ENCODE measurements around the gene GABBR2.

The GABBR2 gene

DNA sequence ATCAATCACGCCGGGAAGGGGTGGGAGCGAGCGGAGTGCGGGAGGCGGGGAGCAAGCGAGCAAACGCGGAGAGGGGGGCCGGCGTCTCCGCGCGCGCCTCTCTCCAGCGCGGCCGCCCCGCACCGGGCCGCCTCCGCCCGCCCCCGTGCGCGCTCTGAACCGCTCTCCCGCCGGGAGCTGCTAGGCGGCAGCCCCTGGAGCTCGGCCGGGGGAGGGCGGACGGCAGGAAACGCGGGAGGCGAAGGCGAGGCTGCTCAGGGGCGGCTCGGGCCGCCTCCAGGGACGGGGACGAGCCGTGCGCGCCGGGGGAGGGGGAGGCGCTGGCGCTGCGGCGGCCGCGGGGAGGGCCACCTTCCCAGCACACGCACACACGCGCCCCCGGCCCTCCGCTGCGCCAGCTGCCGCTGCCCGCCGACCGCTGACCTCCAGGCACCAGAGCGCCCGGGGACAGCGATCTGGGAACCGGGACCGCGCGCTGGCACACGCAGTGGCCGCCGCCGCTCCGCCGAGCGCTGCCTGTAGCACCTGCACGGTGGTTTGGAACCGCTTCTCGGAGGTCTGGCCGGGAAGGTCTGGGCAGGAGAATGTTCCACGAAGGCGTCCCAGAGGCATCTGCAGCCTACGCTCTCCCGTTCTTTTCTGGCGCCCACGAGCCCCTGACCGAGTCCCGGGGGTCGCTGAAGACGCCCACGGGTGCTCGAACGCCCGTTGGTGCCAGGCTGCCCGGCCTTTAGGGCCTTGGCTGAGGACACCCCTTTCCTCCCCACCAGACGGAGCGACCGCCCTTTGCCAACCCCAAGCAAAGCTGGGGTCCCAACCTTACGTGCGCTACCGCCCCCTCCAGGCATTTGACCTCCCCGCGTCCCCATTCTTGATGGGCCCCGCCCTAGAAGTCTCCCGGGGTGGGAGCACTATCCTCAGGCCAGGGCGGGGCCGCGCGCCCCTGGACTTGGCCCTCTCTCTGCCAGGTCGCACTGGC, at the start of gene GABBR2:
Gene GABBR2 (minus strand): TSS at position 3 of the 979 bp plus-strand sequence. CDS start 198 bp downstream, outside the sequence.
- no peak for DNase-seq (ENCODE audit: low spot score)

DNA sequence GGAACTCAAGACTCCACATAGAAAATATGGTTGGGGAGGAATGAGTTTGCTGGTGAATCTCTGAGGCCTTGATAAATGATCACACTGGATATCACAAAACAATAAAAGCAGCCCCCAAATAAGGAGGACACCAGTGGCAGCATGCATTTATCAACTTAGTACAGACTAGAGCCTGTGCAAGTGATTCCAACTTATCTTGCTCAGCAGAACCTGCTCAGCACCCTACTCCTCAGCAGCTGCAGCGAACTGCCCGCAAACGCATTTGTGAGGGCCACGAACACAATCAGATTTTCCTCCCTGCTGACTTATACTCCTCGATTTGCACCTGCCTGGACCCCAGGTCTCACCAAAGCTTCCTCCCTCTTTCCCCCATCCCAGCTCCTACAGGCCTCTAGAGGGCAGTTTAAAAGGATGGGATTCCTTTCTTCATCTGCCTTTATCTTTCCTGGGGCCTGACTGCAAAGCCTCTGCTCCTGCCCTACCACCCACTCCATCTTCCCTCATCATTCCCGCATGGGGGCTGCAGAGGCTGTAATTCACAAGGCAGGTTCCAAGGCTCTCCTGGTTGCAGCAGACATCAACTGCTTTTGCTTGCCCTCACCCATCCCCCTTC, 46.4 kb upstream of the GABBR2 start:
- DNase-seq (ENCODE audit: low spot score) = no peak

DNA sequence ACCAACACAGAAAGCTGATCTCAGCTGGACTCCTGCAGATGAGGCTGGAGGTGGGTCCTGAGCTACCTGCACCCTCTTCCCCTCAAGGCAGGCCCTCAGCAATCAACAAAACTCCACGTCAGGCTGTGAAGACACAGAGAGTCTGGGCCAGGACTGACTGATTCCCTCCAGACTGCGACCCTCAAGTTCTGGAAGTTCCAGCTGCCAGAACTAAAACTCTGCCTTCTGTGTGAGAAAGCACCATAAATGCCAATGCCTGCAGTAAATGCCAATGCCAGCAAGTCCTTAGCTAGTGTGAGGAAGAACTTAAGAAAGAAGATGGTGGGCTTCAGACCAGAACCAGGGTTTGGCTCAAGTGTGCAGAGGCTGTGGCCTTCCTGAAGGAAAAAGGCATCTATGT, 42.5 kb upstream of the GABBR2 start:
- no peak for DNase-seq (ENCODE audit: low spot score)

DNA sequence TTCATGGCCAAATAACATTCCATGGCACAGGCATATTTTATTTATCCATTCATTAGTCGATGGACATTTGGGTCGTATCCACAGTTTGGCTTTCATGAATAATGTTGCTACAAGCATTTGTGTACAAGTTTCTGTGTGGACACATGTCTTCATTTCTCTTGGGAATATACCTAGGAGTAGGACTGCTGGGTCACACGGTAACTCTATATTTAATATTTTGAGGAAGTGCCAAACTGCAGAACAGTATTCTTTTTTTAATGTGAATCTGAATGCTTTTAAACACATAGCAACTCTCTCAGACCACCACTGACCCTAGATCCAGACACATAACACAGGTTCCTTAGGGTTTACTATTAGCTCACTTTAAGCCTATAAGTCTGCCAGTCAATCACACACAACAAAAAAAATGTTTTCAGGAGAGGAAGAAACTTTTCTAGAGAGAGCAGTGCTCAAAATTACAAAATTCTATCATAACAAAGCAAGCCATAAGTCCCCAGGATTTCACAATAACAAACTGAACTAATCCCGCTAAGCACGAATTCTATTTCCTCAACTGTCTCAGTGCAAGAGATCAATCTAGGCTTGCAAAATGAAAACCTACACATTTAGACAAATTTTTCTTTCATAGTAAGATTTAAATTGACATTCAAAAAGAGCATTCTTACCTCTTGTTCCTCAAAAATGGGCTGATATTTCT, 41.8 kb upstream of the GABBR2 start:
- DNase-seq (ENCODE audit: low spot score) = no peak

DNA sequence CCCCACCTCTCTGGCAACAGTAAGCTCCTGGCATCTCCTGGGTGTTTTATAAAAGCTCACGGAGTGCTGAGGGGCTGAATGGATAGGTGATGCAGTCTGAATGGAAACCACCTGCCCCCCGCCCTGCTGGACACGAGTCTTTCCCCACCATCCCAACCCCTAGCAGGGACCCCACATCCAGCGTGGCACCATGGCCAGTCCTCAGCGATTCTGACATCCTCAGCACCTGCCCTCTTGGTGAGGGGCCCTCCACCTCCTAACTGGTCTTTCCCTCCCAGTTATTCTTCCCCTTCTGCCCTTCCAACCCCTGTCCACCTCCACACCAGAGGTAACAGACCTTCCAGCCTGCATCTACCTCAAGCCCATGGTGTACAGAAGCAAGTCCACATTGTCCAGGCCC, 38.7 kb upstream of the GABBR2 start:
- no peak for DNase-seq (ENCODE audit: low spot score)

DNA sequence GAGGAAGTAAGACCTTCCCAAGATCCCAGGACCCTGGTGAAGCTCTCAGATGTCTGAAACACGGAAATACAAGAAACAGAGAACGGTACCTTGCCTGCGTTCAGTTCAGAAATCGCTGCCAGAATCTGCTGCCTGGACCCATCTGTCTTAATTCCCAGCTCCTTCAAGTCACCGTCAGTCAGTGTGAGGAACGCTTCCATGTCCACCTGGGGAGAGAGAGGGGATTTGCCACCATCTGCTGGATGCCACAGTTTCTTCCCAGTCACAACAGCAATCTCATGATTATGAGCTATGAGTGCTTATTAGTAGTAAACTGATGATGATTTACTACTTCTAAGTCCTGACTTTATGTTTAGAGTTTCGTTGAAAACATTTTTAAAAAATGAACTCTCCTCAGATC, 36.7 kb upstream of the GABBR2 start:
- no peak for DNase-seq (ENCODE audit: low spot score)

DNA sequence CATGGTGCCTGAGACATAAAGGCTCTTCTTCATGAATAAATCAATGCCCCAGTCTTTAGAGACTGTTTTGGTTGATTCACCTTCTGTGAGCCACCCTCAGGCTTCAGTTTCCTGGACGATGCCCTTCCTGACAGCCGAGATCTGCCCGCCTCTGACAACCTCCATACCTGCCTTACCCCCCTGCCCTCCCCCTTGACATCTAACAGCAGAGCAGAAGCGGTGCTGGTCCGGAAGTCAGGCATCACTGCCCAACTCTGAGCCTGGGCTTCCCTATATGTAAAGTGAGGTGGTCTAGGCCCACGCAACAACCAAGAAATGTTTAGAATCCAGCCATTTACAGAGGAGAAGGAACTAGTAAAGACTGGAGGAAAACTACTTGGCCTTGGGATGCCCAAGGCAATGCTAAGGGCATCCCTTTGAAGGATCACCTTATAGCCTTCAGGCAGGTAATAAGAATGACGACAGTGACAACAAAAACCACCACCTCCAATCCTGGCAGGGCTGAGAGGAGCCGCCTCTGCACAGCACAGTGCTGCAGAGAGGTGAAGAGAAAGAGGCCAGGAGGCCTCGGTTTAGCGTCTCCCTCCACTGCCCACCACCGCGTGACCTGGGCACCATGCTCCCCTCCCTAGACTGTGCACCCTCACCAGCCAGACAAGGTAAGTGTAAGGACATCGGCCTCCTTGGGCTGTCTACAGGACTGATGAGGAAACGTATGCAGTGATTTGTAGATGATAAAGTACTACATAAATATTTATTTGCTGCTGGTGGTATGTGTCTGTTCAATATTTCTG, 35.3 kb upstream of the GABBR2 start:
- DNase-seq (ENCODE audit: low spot score) = no peak

DNA sequence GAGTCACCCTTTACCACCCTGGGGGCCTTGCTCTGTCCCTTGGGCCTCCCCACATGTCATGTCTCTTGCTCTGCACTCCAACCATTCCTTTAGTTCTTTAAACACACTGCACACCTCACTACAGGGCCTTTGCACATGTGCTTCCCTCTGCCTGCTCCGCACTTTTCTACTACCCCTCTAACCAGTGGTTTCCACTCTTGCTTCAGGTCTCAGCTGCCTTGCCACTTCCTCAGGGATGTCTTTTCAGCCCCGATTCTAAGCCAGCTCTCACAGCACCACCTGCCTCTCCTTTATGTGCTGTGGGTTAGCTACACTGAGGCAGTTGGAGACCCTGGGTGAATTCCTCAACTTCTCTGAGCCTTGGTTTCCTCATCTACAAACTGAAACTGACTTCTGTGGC, 34.6 kb upstream of the GABBR2 start:
- no peak for DNase-seq (ENCODE audit: low spot score)

DNA sequence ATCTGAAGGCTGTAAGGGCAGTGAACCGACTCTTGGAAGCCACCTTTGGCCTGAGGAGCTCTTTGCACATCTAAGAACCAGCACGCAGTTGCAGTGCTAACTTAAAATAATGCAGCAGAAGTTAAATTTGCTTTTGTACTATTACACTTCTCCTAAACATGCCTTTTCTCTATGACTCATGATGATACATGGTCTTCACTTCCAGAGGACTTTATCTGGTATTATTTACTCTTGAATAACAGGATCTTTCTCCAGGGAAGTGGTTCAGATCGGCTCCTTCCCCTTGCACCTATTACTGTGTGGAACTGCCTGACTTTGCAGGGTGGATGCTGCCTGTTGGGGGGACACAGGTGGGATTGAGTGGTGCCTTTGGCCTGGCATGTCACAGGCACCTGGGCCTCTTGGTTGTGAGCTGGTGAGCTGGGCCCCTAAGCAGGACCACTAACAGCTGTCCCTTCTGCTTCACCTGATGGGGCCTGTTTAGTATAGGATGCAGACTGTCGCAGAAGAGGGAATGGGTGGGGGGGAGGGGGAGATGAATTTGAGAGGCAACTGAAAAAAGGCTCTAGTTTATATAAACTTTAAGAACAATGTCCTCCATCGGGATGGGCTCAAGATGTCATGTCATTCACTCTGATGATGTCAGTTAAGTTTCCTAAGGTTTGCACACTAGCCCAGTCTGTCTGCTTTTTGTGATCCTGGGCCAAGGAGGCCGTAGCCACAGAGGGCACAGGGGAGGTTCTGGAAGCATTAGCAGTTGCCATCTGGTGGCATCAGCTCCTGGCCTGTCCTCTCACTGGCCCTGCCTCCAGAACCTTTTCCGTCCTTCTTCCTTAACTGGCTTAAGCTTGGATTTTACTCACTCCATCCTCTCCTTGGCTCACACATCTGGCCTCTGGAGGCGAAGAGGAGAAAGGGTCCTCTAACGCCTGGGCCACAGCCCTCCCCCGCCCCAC, 33.9 kb upstream of the GABBR2 start:
- DNase-seq (ENCODE audit: low spot score) = no peak

DNA sequence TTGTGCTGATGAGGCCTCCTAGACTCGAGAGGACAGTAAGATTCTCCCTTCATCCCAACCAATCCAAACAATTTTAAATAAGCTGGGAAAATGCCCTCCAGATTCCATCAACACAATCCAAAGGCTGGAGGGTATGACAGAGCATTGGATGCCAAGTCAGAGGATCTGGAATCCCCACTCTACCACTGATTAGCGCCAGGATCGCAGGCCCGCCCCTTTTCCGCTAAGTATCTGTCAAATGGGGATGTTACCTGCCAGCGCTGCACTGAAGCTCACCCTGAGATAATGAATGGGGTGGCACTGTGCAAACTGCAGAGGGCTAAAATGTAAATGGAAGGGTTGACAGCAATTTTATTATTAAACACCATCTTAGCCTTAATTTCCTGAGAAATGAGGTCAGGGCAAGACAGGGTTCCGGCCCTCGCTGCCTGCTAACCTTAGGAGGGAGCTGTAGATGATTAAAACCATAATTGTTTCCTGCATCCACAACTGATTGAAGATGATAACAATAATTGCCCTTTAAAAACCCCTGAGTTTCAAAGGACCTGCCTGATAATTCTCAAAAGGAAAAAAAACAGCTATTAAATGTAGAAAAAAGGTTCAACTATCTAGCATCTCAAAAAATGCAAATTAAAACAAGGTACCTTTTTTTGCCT, 31.6 kb upstream of the GABBR2 start:
- no peak for DNase-seq (ENCODE audit: low spot score)

DNA sequence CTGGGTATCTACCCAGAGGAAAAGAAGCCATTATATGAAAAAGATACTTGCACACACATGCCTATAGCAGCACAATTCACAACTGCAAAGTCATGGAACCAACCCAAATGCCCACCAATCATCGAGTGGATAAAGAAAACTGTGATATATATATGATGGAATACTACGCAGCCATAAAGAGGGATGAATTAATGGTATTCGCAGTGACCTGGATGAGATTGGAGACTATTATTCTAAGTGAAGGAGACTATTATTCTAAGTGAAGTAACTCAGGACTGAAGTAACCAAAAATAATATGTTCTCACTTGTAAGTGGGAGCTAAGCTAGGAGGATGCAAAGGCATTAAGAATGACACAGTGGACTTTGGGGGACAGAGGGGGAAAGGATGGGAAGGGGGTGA, 30.0 kb upstream of the GABBR2 start:
- no peak for DNase-seq (ENCODE audit: low spot score)

DNA sequence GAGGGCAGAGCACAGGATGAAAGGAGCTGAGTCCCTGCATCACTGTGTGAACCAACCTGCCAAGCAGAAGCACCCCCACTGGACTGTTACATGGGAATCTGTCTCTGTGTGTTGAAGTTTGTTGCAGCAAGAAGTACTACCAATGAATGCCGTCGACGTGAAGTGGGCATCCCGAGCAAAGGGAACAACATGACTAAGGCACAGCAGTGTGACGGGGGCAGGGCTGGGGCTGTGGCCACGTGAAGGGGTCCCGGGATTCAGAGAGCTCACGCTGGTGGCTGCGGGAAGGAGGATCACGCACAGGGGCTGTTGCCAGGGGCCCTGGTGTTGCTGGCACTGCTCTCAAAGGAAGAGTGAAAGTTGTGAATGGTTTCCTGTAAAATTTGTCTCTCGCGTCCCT, 27.5 kb upstream of the GABBR2 start:
- DNase-seq (ENCODE audit: low spot score) = no peak

DNA sequence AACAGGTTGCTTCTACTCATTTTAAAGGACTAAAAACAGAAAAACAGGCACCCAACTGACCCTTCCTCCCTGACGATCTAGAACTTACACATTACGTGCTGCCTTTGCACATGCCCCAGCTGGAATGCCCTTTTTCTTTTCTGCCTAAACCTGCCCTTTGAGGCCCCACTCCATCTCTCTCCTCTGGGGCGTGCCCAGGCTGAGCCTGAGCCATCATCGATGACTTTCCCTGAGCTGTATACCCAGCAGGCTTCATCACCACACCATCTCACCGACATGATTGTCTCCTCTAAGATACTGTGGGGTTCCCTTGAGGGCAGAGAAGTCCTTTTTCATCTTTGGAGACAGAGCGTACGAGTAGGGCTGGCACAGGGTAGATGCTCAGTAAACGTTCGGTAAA, 24.1 kb upstream of the GABBR2 start:
- DNase-seq (ENCODE audit: low spot score) = no peak

DNA sequence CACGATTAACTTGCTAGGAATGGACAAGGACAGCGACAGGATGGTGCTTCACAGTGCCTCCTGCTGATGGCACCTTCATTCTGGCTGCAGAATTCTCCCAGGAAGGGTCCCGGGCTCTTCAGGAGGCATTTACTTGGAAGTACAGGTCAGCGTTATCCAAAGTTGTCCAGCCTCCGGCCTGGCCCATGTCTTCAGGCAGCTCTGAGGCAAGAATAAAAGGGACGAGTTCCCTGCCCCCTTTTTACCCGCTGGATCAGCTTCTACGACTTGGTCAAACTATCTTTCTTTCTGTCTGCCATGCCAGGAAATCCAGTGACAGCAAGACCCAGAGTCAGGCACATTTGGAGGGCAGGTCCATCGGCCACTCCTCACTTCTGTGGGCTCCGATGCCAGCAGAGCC, 23.4 kb upstream of the GABBR2 start:
- no peak for DNase-seq (ENCODE audit: low spot score)

DNA sequence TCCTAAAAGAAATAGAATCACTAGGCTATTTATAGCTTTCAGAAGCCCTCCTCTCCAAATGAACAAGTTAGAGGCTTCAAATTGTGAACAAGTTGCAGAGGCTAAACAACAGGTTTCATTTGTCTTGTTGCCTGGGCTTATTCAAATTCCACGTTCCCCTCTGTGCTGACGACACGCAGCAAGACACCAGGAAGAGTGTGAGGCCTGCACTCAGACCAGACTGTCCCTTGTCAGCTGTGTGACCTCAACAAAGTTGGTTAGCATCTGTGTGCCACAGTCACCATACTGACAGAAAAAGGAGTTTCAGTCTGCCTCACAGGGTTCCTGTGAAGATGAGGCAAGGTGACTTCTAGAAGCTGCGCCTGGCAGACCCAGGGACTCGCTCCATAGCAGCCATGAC, 22.1 kb upstream of the GABBR2 start:
- DNase-seq (ENCODE audit: low spot score) = no peak

DNA sequence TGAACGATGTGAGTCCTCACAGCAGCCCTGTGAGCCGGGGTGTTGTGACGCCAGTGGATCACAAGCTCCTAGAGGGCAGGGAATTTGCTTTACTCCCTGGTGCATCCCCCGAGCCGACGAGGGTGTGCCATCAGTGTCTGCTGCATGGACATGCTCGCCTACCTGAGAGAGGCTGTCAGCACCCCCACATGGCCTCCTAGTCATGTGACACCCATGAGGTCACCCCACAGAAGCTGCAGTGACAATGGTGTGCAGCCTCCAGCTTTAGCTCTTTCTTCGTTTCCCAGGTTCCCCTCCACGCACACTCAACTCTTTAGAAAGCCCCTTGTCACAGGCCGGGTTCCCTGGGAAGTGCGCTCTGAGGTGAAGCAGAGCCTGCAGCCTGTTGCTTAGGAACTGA, 19.8 kb upstream of the GABBR2 start:
- no peak for DNase-seq (ENCODE audit: low spot score)

DNA sequence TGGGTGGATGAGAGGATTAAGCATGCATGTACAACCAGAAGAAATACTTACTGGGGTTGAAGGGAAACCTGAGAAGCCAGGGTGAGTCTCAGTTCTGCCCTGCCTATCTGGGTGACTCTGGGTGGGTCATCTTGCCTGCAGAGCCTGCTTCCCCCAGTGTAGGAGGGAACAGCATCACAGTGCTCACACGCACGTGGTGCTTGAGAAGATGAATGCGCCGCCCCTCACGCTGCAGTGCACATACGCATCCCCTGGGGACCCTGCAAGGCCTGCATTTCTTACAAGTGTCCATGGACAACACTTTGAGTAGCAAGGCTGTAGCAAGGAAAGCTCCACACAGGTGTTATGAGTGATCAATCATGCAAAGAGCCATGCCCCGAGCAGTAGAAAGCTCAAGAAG, 18.7 kb upstream of the GABBR2 start:
- no peak for DNase-seq (ENCODE audit: low spot score)

DNA sequence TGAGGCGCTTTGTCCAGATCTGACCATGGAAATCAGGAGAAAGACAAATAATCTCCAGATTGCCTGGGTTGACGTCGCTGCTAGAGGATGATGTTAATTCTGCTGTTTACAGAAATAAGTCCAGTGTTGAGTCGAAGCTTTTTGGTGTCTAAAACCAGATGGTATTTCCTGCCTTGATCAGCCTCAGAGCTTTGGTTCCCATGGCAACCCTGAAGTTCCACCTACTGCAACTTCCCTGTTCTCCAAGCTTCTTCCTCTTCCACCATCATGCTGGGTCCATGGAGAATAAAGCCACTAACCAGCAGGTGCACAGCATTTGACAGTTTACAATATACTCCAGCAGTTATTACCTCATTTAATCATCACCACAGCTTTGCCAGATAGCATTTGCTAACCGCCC, 18.0 kb upstream of the GABBR2 start:
- DNase-seq (ENCODE audit: low spot score) = no peak

DNA sequence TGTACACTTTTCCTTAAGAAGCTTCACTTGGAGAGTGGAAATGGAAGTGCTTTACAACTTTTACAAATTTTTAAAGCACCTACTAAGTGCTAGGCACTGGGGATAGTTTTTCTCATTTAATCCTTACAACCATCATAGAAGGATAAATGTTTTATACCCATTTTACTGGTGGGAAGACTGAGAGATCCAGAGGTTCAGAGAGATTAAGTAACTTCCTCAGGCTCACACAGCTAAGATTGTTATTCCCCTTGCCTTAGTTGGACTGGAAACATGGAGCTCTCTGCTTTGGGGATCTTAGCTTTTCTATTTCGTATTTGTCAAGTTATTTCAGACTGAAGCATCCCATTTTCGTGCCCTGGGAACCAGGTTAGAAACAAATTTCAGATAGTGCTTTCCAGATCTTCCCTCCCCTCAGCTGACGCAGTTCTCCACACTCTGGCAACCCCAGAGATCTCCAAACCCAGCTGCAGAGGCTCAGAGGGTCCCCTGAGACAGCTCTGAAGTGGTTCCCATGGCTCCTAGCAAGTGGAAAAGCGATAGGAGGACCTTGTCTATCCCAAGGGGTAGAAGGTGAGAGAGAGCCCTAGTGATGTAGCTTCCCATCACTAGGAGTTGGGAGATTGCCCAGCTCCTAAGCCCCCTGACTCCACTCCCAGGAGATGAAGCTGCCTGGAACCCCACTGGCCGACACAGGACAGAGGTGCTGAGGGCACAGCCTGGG, 16.2 kb upstream of the GABBR2 start:
- DNase-seq (ENCODE audit: low spot score) = no peak

DNA sequence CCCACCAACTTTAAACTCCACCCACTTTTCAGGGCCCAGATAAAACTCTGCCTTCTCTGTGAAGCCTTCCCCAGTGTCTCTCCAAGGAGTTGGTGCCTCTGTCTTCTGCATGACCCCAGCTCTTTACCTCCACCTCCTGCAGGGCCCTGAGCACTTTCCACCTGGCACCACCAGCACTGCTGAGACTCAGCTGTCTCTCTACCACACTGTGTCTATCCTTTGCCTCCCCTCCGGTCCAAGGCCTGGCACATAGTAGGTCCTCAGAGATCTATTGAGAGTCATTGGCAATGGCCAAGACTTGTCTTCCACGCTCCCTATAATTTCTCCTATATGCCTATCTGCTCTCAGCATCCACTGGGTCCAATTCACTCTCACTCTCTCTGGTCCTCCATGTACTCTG, 12.9 kb upstream of the GABBR2 start:
- DNase-seq (ENCODE audit: low spot score) = no peak
